H9 (cell line): ENCODE data around the gene FGF22. TPM values are rescaled to one million over a fixed set of nuclear protein-coding genes. Genes with fewer than 3 reads are reported as not detected.

Experiments used
- DNase-seq: peaks from one replicate; pipeline ENCODE4 v3.0.0-alpha.2; 2017
- H2AFZ ChIP-seq: one replicate; pipeline ENCODE4 v1.6.1; 2013; ENCODE audit warnings: mild to moderate bottlenecking, low read length, control low read depth, moderate library complexity
- H2AK5ac ChIP-seq: 2 replicates; pipeline ENCODE4 v1.6.1; 2013; ENCODE audit warnings: low read length, control low read depth, mixed read lengths; ENCODE audit not compliant: insufficient read length
- H2BK120ac ChIP-seq: one replicate; pipeline ENCODE4 v1.6.1; 2013; ENCODE audit warnings: low read depth, mild to moderate bottlenecking, low read length, control low read depth, inconsistent platforms; ENCODE audit not compliant: poor library complexity, severe bottlenecking
- H2BK12ac ChIP-seq: 2 replicates; pipeline ENCODE4 v1.6.1; 2013; ENCODE audit warnings: low read length, control low read depth, mixed read lengths, low read depth; ENCODE audit not compliant: insufficient read length
- H2BK15ac ChIP-seq: 2 replicates; pipeline ENCODE4 v1.6.1; 2013; ENCODE audit warnings: low read depth, low read length, control low read depth
- H2BK20ac ChIP-seq: one replicate; pipeline ENCODE4 v1.6.1; 2013; ENCODE audit warnings: low read depth, mild to moderate bottlenecking, low read length, control low read depth, inconsistent platforms; ENCODE audit not compliant: poor library complexity, severe bottlenecking
- H2BK5ac ChIP-seq: 2 replicates; pipeline ENCODE4 v1.6.1; 2013; ENCODE audit warnings: low read length, control low read depth, mixed read lengths; ENCODE audit not compliant: insufficient read length
- H3K14ac ChIP-seq: 2 replicates; pipeline ENCODE4 v1.6.1; 2013; ENCODE audit warnings: low read length, control low read depth; ENCODE audit not compliant: insufficient read depth
- H3K18ac ChIP-seq: 2 replicates; pipeline ENCODE4 v1.6.1; 2013; ENCODE audit warnings: low read depth, mild to moderate bottlenecking, mixed read lengths, low read length, control low read depth; ENCODE audit not compliant: insufficient read length
- H3K23ac ChIP-seq: 2 replicates; pipeline ENCODE4 v1.6.1; 2013; ENCODE audit warnings: low read length, control low read depth, mixed read lengths, low read depth; ENCODE audit not compliant: insufficient read length
- H3K23me2 ChIP-seq: 2 replicates; pipeline ENCODE4 v1.6.1; 2013; ENCODE audit warnings: low read depth, mild to moderate bottlenecking, mixed read lengths, low read length, control low read depth; ENCODE audit not compliant: insufficient read length, poor library complexity, severe bottlenecking
- H3K27ac ChIP-seq: 2 replicates; pipeline ENCODE4 v1.5.1; 2013; ENCODE audit warnings: low read length, control low read depth, mixed read lengths, low read depth; ENCODE audit not compliant: insufficient read length
- H3K27me3 ChIP-seq: 2 replicates; pipeline ENCODE4 v1.6.1; 2013; ENCODE audit warnings: low read length, control low read depth, inconsistent platforms; ENCODE audit not compliant: insufficient read depth
- H3K4ac ChIP-seq: 2 replicates; pipeline ENCODE4 v1.6.1; 2013; ENCODE audit warnings: low read depth, mild to moderate bottlenecking, control low read depth, inconsistent platforms, low read length, moderate library complexity
- H3K4me1 ChIP-seq: 2 replicates; pipeline ENCODE4 v1.6.1; 2013; ENCODE audit warnings: low read length, control low read depth, inconsistent platforms; ENCODE audit not compliant: insufficient read depth
- H3K4me2 ChIP-seq: 2 replicates; pipeline ENCODE4 v1.6.1; 2013; ENCODE audit warnings: low read length, control low read depth, mixed read lengths; ENCODE audit not compliant: insufficient read length, insufficient read depth
- H3K56ac ChIP-seq: 2 replicates; pipeline ENCODE4 v1.6.1; 2013; ENCODE audit warnings: low read depth, mild to moderate bottlenecking, mixed read lengths, low read length, control low read depth; ENCODE audit not compliant: insufficient read length
- H3K79me1 ChIP-seq: 2 replicates; pipeline ENCODE4 v1.6.1; 2013; ENCODE audit warnings: low read depth, mild to moderate bottlenecking, moderate library complexity, low read length, control low read depth, inconsistent platforms; ENCODE audit not compliant: insufficient read depth, poor library complexity, severe bottlenecking
- H3K79me2 ChIP-seq: 2 replicates; pipeline ENCODE4 v1.6.1; 2013; ENCODE audit warnings: low read length, control low read depth, inconsistent platforms; ENCODE audit not compliant: insufficient read depth
- H3K9ac ChIP-seq: 2 replicates; pipeline ENCODE4 v1.6.1; 2013; ENCODE audit warnings: low read length, control low read depth, mixed read lengths; ENCODE audit not compliant: insufficient read length; ENCODE audit errors: extremely low read depth
- H3K9me3 ChIP-seq: one replicate; pipeline ENCODE4 v1.6.1; 2013; ENCODE audit warnings: low read depth, low read length, inconsistent platforms; ENCODE audit not compliant: control insufficient read depth
- H3T11ph ChIP-seq: one replicate; pipeline ENCODE4 v1.6.1; 2013; ENCODE audit warnings: mild to moderate bottlenecking, low read length, control low read depth, inconsistent platforms
- H4K20me1 ChIP-seq: one replicate; pipeline ENCODE4 v1.6.1; 2013; ENCODE audit not compliant: control insufficient read depth, insufficient read length, insufficient read depth
- H4K5ac ChIP-seq: 2 replicates; pipeline ENCODE4 v1.6.1; 2013; ENCODE audit warnings: low read depth, mild to moderate bottlenecking, mixed read lengths, low read length, control low read depth; ENCODE audit not compliant: insufficient read length
- H4K8ac ChIP-seq: replicated peaks from 2 replicates; pipeline ENCODE4 v1.6.1; 2013; ENCODE audit warnings: low read length, control low read depth, mixed read lengths, low read depth; ENCODE audit not compliant: insufficient read length
- H4K91ac ChIP-seq: 2 replicates; pipeline ENCODE4 v1.6.1; 2013; ENCODE audit warnings: low read depth, mild to moderate bottlenecking, moderate library complexity, mixed read lengths, low read length, control low read depth; ENCODE audit not compliant: insufficient read length
- H3K27ac Mint-ChIP-seq, 3 experiments: 2 replicates in 2 of 3; 3 replicates in 1 of 3; pipeline ENCODE4 v1.8.0; 2020 to 2021; ENCODE audit warnings: mixed read lengths in 3 of 3, mild to moderate bottlenecking in 1 of 3, moderate library complexity in 1 of 3
- H3K27me3 Mint-ChIP-seq: 2 replicates; pipeline ENCODE4 v1.8.0; 2021; ENCODE audit warnings: low read depth, mild to moderate bottlenecking, moderate library complexity, mixed read lengths
- H3K36me3 Mint-ChIP-seq, 3 experiments: 2 replicates in 2 of 3; 3 replicates in 1 of 3; pipeline ENCODE4 v1.8.0; 2020 to 2021; ENCODE audit warnings: low read depth in 3 of 3, mixed read lengths in 3 of 3; ENCODE audit not compliant: insufficient read depth in 1 of 3
- H3K4me1 Mint-ChIP-seq, 2 experiments: 2 replicates each; pipeline ENCODE4 v1.8.0; 2020; ENCODE audit warnings: mixed read lengths in 2 of 2
- H3K4me3 Mint-ChIP-seq, 2 experiments: 2 replicates in 1 of 2; 3 replicates in 1 of 2; pipeline ENCODE4 v1.8.0; 2020 to 2021; ENCODE audit warnings: mild to moderate bottlenecking in 2 of 2, mixed read lengths in 2 of 2, moderate library complexity in 1 of 2
- H3K9me3 Mint-ChIP-seq, 2 experiments: 2 replicates in 1 of 2; 3 replicates in 1 of 2; pipeline ENCODE4 v1.8.0; 2020; ENCODE audit warnings: mild to moderate bottlenecking in 2 of 2, mixed read lengths in 2 of 2, moderate library complexity in 1 of 2
- CTCF ChIP-seq: fragments of 200-600 bp; sonication (generic); conservative IDR thresholded peaks from 3 replicates; pipeline ENCODE4 v1.8.0; 2021; ENCODE audit warnings: antibody characterized with exemption, mild to moderate bottlenecking
- WGBS: extraction: QIAGEN DNeasy Blood & Tissue Kit; methylation state at CpG from one replicate; pipeline ENCODE4 v1.1.7; 2013; ENCODE audit warnings: missing lambda C conversion rate, low lambda C conversion rate, mixed read lengths; ENCODE audit not compliant: insufficient read length; ENCODE audit errors: extremely low coverage; 5-methylcytosine and 5-hydroxymethylcytosine counted together
- total RNA-seq: library from RNA; stranded (reverse); gene quantifications from 2 replicates; pipeline ENCODE4 v1.2.1, GENCODE V29; 2021

Gene FGF22
- total RNA-seq, 1 experiment from 2014 or later: 0.72 TPM

- Histone ChIP-seq H2AK5ac (no peak overlapping the region), H2BK12ac (no peak overlapping the region)
Measured at GRCh38 chr19:612941-613340, 26.7 kb upstream of the FGF22 start.

More at GRCh38 chr19:612941-613340, 26.7 kb upstream of the FGF22 start:
- DNase-seq: no peak
- Histone ChIP-seq H4K91ac (no peak overlapping the region), H3K23ac (no peak overlapping the region), H4K5ac (no peak overlapping the region), H3K4ac (no peak overlapping the region), H2BK5ac (no peak overlapping the region), H2BK15ac (no peak overlapping the region), H3K27me3 (no peaks in the 10 kb centered on the region), H3K9ac (no peak overlapping the region), H3K4me2 (no peak overlapping the region), H3K79me1 (no peaks in the 10 kb centered on the region), H3K79me2 (no peaks in the 10 kb centered on the region), H3K14ac (no peak overlapping the region; the same call in 1 of the 2 replicates), H3K27ac (no peak overlapping the region), H3K56ac (no peak overlapping the region), H3K23me2 (no peaks in the 10 kb centered on the region), H2AFZ (no peak overlapping the region), H3K18ac (no peak overlapping the region), H3K4me1 (no peaks in the 10 kb centered on the region), H3K9me3 (no peaks in the 10 kb centered on the region), H4K20me1 (no peaks in the 10 kb centered on the region), H2BK120ac (no peak overlapping the region), H4K8ac (no peak overlapping the region), H3T11ph (no peak overlapping the region), H2BK20ac (no peak overlapping the region)
- H3K27ac Mint-ChIP-seq: no peak overlapping the region
- H3K4me1 Mint-ChIP-seq: peaks cover 3 to 4% of the 10 kb centered on the region in 2 experiments; a peak in 1 of 4 replicates
- peaks cover 22 to 42% (median 35%) of the 10 kb centered on the region in 3 experiments for H3K36me3 Mint-ChIP-seq
- no CpG with 5 or more reads among the region's 33 CpGs for WGBS
- no peaks in the 10 kb centered on the region for H3K9me3 Mint-ChIP-seq
- no peaks in the 10 kb centered on the region for H3K27me3 Mint-ChIP-seq
- no peak for TF ChIP-seq CTCF
- no peak overlapping the region for H3K4me3 Mint-ChIP-seq
